AG04449 (cell line): Measurements from ENCODE around the gene LAPTM5.

Experiments
- CTCF ChIA-PET: fragments of 350-600 bp; formaldehyde crosslinking; extraction: SDS; loops from one replicate; lab custom pipeline; 2021; ENCODE audit warnings: antibody characterized with exemption; lab: Yijun Ruan, JAX
- POLR2A ChIA-PET: fragments of 400-600, 350-600 bp; formaldehyde crosslinking; extraction: SDS; loops from one replicate; lab custom pipeline; 2020; ENCODE audit warnings: antibody characterized with exemption, inconsistent platforms; lab: Yijun Ruan, JAX
- DNase-seq: peaks from one replicate; pipeline ENCODE4 v3.0.0-alpha.2; 2010; ENCODE audit warnings: low read depth, low spot score
- H3K4me3 ChIP-seq: 2 replicates; pipeline ENCODE4 v1.5.1; 2011; ENCODE audit warnings: low read depth, mild to moderate bottlenecking, control low read depth, low read length
- TF ChIP-seq, protein P1 (sequence below): IDR thresholded peaks from one replicate; pipeline ENCODE4 v1.5.1; 2011; ENCODE audit warnings: mild to moderate bottlenecking, moderate library complexity, low read length, control low read depth, inconsistent platforms; ENCODE audit not compliant: insufficient read depth; ENCODE audit errors: missing control alignments

The LAPTM5 gene

GRCh38 chr1:30684259-30684658 is 73.3 kb downstream of the LAPTM5 start:
- no peak overlapping the region for H3K4me3 ChIP-seq
- POLR2A ChIA-PET, result no interaction called here
- DNase-seq, result no peak
- TF ChIP-seq, protein P1, sequence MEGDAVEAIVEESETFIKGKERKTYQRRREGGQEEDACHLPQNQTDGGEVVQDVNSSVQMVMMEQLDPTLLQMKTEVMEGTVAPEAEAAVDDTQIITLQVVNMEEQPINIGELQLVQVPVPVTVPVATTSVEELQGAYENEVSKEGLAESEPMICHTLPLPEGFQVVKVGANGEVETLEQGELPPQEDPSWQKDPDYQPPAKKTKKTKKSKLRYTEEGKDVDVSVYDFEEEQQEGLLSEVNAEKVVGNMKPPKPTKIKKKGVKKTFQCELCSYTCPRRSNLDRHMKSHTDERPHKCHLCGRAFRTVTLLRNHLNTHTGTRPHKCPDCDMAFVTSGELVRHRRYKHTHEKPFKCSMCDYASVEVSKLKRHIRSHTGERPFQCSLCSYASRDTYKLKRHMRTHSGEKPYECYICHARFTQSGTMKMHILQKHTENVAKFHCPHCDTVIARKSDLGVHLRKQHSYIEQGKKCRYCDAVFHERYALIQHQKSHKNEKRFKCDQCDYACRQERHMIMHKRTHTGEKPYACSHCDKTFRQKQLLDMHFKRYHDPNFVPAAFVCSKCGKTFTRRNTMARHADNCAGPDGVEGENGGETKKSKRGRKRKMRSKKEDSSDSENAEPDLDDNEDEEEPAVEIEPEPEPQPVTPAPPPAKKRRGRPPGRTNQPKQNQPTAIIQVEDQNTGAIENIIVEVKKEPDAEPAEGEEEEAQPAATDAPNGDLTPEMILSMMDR, result no peak
- CTCF ChIA-PET, result interaction anchor here (0.9 kb wide), 1 partner anchor 9 kb away, joined by 3 read pairs; no protein-coding TSS in a partner anchor

DNA sequence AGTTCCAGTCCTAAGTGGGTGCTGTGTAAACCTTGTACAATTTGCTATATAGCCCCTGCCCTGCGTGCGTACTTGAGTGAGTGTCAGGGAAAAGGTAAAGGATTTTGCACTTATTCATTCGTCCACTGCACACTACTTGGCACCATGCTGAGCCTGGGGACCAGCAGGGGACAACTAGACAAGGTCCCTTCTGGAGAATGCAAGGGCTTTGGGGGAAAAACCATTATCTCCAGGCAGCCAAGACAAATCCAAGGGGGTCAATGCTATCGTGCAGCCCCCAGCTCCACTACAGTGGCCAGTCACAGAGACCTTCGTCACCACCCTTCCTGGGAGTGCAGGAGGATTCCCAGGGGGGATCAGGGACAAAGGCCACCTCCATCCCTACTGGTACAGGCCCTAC is 73.9 kb downstream of the LAPTM5 start:
- TF ChIP-seq, protein P1, result no peak
- POLR2A ChIA-PET, result no interaction called here
- CTCF ChIA-PET, result no interaction called here
- no peak overlapping the region for H3K4me3 ChIP-seq
- no peak for DNase-seq
